ENCODE data around the gene ZMYND8.

DNA sequence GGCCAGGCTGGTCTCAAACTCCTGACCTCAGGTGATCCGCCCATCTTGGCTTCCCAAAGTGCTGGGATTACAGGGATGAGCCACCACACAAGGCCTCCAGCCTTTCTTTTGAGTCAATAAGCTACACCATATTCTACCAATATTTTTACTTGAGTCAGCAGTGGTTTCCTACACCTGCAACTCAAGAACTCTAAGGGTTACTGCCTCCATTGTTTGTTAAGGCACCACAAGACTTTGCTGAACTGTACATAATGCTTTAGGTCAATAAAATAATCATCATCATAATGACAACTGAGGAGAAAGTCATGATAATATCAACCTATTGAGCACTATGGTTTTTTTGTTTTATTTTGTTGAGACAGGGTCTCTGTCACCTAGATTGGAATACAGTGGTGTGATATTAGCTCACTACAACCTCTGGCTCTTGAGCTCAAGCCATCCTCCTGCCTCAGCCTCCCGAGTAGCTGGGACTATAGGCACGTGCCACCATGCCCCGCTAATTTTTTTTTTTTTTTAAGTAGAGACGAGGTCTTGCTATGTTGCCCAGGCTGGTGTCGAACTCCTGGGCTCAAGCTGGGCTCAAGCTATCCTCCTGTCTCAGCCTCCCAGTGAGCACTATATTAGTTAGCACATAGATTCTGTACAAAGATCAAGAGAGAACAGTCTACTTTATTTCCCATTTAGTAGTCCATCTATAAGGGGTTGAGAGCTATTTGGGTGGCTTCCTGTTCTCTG lies 34.9 kb upstream of the ZMYND8 start:
- TF ChIP-seq CTCF (conservative IDR thresholded peaks at IDR 0.05; ENCODE audit: low read depth, low read length) = no peak
- no peak for TF ChIP-seq POLR2A (IDR thresholded peaks at IDR 0.05; ENCODE audit: low read depth, low read length)
- no peak for TF ChIP-seq SMC3 (IDR thresholded peaks at IDR 0.05; ENCODE audit: low read depth, low read length)

Data from IMR-90 (cell line).